AG04449 (cell line): ENCODE results near the gene NCKAP5L.

ENCODE experiments used
- CTCF ChIA-PET: fragments of 350-600 bp; formaldehyde crosslinking; extraction: SDS; loops from one replicate; lab custom pipeline; 2021; ENCODE audit warnings: antibody characterized with exemption; lab: Yijun Ruan, JAX
- POLR2A ChIA-PET: fragments of 400-600, 350-600 bp; formaldehyde crosslinking; extraction: SDS; loops from one replicate; lab custom pipeline; 2020; ENCODE audit warnings: antibody characterized with exemption, inconsistent platforms; lab: Yijun Ruan, JAX
- DNase-seq: peaks from one replicate; pipeline ENCODE4 v3.0.0-alpha.2; 2010; ENCODE audit warnings: low read depth, low spot score
- H3K4me3 ChIP-seq: 2 replicates; pipeline ENCODE4 v1.5.1; 2011; ENCODE audit warnings: low read depth, mild to moderate bottlenecking, control low read depth, low read length
- CTCF ChIP-seq: IDR thresholded peaks from one replicate; pipeline ENCODE4 v1.5.1; 2011; ENCODE audit warnings: mild to moderate bottlenecking, moderate library complexity, low read length, control low read depth, inconsistent platforms; ENCODE audit not compliant: insufficient read depth; ENCODE audit errors: missing control alignments

NCKAP5L gene

GRCh38 chr12:49792976-49793580, 35.1 kb downstream of the NCKAP5L start:
- ChIA-PET POLR2A (no interaction called here), CTCF (interaction anchor here (1.6 to 1.7 kb wide), 2 partner anchors 16 kb away, joined by 5 to 7 read pairs; no protein-coding TSS in a partner anchor)
- H3K4me3 ChIP-seq, result no peak overlapping the region
- no peak for DNase-seq
- TF ChIP-seq CTCF, result no peak

- TF ChIP-seq CTCF, result no peak
- POLR2A ChIA-PET, result no interaction called here
- no peak overlapping the region for H3K4me3 ChIP-seq
- no peak for DNase-seq
- CTCF ChIA-PET, result interaction anchor here (0.7 to 1.7 kb wide), 2 partner anchors 15 to 47 kb away, joined by 3 to 7 read pairs; no protein-coding TSS in a partner anchor
These were observed 35.8 kb downstream of the NCKAP5L start for GRCh38 chr12:49792181-49792970.

DNA sequence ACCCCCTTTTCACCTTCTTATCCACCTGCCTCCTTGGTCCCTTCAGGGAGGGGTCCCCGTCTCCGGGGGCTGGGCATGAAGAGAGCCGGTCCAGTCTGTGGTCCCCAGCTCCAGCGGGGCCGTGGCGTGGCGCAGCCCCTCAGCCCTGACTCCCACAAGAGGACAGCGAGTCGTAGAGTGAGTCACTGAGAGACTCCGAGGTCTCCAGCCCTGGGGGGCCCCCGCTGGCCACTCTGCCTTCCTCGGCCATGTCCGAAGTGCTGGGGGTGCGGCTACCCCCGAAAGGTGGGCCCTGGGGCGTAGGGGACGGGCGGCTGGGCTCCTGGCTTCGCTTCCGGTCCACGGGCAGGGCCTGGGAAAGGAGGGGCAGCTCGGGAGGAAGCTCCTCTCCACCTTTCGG, 36.5 kb downstream of the NCKAP5L start:
- ChIA-PET CTCF (interaction anchor here (1.7 kb wide), 1 partner anchor 14 kb away, joined by 7 read pairs; no protein-coding TSS in a partner anchor), POLR2A (no interaction called here)
- no peak for DNase-seq
- no peak for TF ChIP-seq CTCF
- H3K4me3 ChIP-seq, result no peak overlapping the region

- no peak for DNase-seq
- POLR2A ChIA-PET, result no interaction called here
- no peak for TF ChIP-seq CTCF
- H3K4me3 ChIP-seq, result no peak overlapping the region
- CTCF ChIA-PET, result interaction anchor here (0.8 to 1.1 kb wide), 2 partner anchors 13 to 77 kb away, joined by 3 read pairs; no protein-coding TSS in a partner anchor
These were observed 37.3 kb downstream of the NCKAP5L start for GRCh38 chr12:49790741-49791555.

DNA sequence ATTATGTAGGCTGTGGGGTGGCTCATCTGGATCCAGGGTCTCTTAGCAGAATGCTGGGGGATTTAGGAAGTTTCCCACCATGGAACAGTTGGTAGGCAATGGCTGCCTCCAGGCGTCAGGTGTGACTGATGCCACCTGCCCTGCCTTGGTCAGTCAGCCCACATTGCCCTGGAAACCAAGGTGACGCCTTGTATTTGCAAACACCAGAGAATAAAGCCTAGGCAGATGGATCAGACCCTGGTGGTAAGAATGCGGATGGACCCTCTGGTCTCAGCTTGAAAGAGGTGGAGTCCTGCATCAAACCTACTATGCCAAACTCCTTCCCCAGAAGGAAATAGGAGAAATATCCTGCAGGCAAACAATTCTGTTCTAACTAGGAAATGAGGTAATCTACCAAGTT, 38.2 kb downstream of the NCKAP5L start:
- ChIA-PET POLR2A (no interaction called here), CTCF (interaction anchor here (0.8 to 1.1 kb wide), 2 partner anchors 13 to 78 kb away, joined by 3 read pairs; no protein-coding TSS in a partner anchor)
- no peak for TF ChIP-seq CTCF
- no peak for DNase-seq
- H3K4me3 ChIP-seq, result no peak overlapping the region

GRCh38 chr12:49787672-49788071, 40.5 kb downstream of the NCKAP5L start:
- TF ChIP-seq CTCF, result no peak
- ChIA-PET CTCF (no interaction called here), POLR2A (no interaction called here)

More at GRCh38 chr12:49787672-49788071, 40.5 kb downstream of the NCKAP5L start:
- no peak for DNase-seq
- H3K4me3 ChIP-seq, result no peak overlapping the region
